IMR-90 (cell line): ENCODE data around the gene DOCK1. TPM values are rescaled to one million over a fixed set of nuclear protein-coding genes. Genes with fewer than 3 reads are reported as not detected.

Source experiments
- ATAC-seq: fragments of 200-7000 bp; cut with Tn5 transposase; 2 replicates; pipeline ENCODE4 v1.9.1; 2020; ENCODE audit warnings: low read depth, mild to moderate bottlenecking, moderate library complexity
- BruUV-seq: library from RNA; stranded (reverse); fragments of 400-500 nt; replicated peaks from 2 replicates; lab custom pipeline; 2021; lab: Mats Ljungman, UMichigan
- CTCF ChIA-PET: fragments of 300-600 bp; formaldehyde crosslinking; extraction: SDS; loops from one replicate; lab custom pipeline; 2021; ENCODE audit warnings: antibody characterized with exemption; lab: Yijun Ruan, JAX
- POLR2A ChIA-PET: fragments of 300-600 bp; sonication (Branson Sonifier 250); formaldehyde crosslinking; loops from one replicate; lab custom pipeline; 2022; ENCODE audit warnings: antibody characterized with exemption; ENCODE audit not compliant: unreplicated experiment; lab: Charles Lee
- DNase-seq: peaks from one replicate; pipeline ENCODE4 v3.0.0; 2013
- H2AFZ ChIP-seq: replicated peaks from 2 replicates; pipeline ENCODE3; 2013; ENCODE audit warnings: low read length, mild to moderate bottlenecking; ENCODE audit not compliant: poor library complexity
- H2AK5ac ChIP-seq: 2 replicates; pipeline ENCODE4 v1.6.1; 2013; ENCODE audit warnings: low read depth, low read length, inconsistent platforms
- H2AK9ac ChIP-seq: replicated peaks from 2 replicates; pipeline ENCODE3; 2013; ENCODE audit warnings: mild to moderate bottlenecking, low read depth, low read length, moderate library complexity; ENCODE audit not compliant: poor library complexity
- H2BK120ac ChIP-seq: 2 replicates; pipeline ENCODE4 v1.6.1; 2013; ENCODE audit warnings: low read depth, low read length, inconsistent platforms
- H2BK15ac ChIP-seq: 3 replicates; pipeline ENCODE4 v1.6.1; 2013; ENCODE audit warnings: low read depth, low read length, inconsistent platforms
- H2BK20ac ChIP-seq: 2 replicates; pipeline ENCODE4 v1.6.1; 2013; ENCODE audit warnings: low read depth, mild to moderate bottlenecking, inconsistent platforms, low read length, moderate library complexity
- H2BK5ac ChIP-seq: 2 replicates; pipeline ENCODE4 v1.6.1; 2013; ENCODE audit warnings: mild to moderate bottlenecking, low read depth, low read length, inconsistent platforms; ENCODE audit not compliant: poor library complexity, severe bottlenecking
- H3K14ac ChIP-seq: replicated peaks from 2 replicates; pipeline ENCODE4 v1.6.1; 2013; ENCODE audit warnings: low read depth, low read length, inconsistent platforms
- H3K18ac ChIP-seq: 2 replicates; pipeline ENCODE4 v1.6.1; 2013; ENCODE audit warnings: low read depth, low read length, control low read depth
- H3K23ac ChIP-seq: 2 replicates; pipeline ENCODE4 v1.6.1; 2013; ENCODE audit warnings: low read depth, low read length, inconsistent platforms
- H3K27ac ChIP-seq: 2 replicates; pipeline ENCODE4 v1.5.1; 2013; ENCODE audit warnings: mild to moderate bottlenecking, control low read depth, low read length; ENCODE audit not compliant: insufficient read depth
- H3K27me3 ChIP-seq: 2 replicates; pipeline ENCODE4 v1.6.1; 2013; ENCODE audit warnings: low read length; ENCODE audit not compliant: control insufficient read depth, insufficient read depth
- H3K36me3 ChIP-seq: 2 replicates; pipeline ENCODE4 v1.6.1; 2013; ENCODE audit warnings: low read length, mixed read lengths; ENCODE audit not compliant: control insufficient read depth, insufficient read depth
- H3K4ac ChIP-seq: 2 replicates; pipeline ENCODE4 v1.6.1; 2013; ENCODE audit warnings: low read depth, low read length, inconsistent platforms
- H3K4me1 ChIP-seq: 2 replicates; pipeline ENCODE4 v1.6.1; 2013; ENCODE audit warnings: low read length, mixed read lengths; ENCODE audit not compliant: control insufficient read depth, insufficient read depth
- H3K4me2 ChIP-seq: 2 replicates; pipeline ENCODE4 v1.6.1; 2013; ENCODE audit warnings: low read depth, mild to moderate bottlenecking, control low read depth, low read length, moderate library complexity
- H3K4me3 ChIP-seq: 2 replicates; pipeline ENCODE4 v1.5.1; 2013; ENCODE audit warnings: low read depth, mild to moderate bottlenecking, control low read depth, low read length, moderate library complexity; ENCODE audit not compliant: insufficient read depth
- H3K56ac ChIP-seq: 2 replicates; pipeline ENCODE4 v1.6.1; 2013; ENCODE audit warnings: low read length, inconsistent platforms; ENCODE audit not compliant: insufficient read depth; ENCODE audit errors: extremely low read depth
- H3K79me1 ChIP-seq, 2 experiments: 2 replicates each; pipeline ENCODE4 v1.6.1; 2013; ENCODE audit warnings: low read length in 2 of 2, inconsistent platforms in 1 of 2, low read depth in 1 of 2
- H3K9ac ChIP-seq: 2 replicates; pipeline ENCODE4 v1.6.1; 2013; ENCODE audit warnings: low read depth, low read length, control low read depth
- H3K9me1 ChIP-seq: 2 replicates; pipeline ENCODE4 v1.6.1; 2013; ENCODE audit warnings: low read length, inconsistent platforms; ENCODE audit not compliant: insufficient read depth
- H3K9me3 ChIP-seq: 2 replicates; pipeline ENCODE4 v1.6.1; 2013; ENCODE audit warnings: low read length; ENCODE audit not compliant: control insufficient read depth, insufficient read depth
- H4K20me1 ChIP-seq: 2 replicates; pipeline ENCODE4 v1.6.1; 2013; ENCODE audit warnings: low read length, inconsistent platforms; ENCODE audit not compliant: insufficient read depth
- H4K5ac ChIP-seq: 2 replicates; pipeline ENCODE4 v1.6.1; 2013; ENCODE audit warnings: mild to moderate bottlenecking, low read depth, low read length, control low read depth
- H4K8ac ChIP-seq, 2 experiments: 2 replicates each; pipeline ENCODE4 v1.6.1; 2013; ENCODE audit warnings: low read depth in 2 of 2, low read length in 2 of 2, control low read depth in 1 of 2, inconsistent platforms in 1 of 2
- H4K91ac ChIP-seq: 2 replicates; pipeline ENCODE4 v1.6.1; 2013; ENCODE audit warnings: low read depth, low read length, inconsistent platforms; ENCODE audit not compliant: insufficient read depth
- BHLHE40 ChIP-seq: fragments of 150-350 bp; IDR thresholded peaks from 2 replicates; pipeline ENCODE4 v1.6.1; 2016; ENCODE audit warnings: mild to moderate bottlenecking, low read depth, low read length
- CEBPB ChIP-seq: IDR thresholded peaks from 2 replicates; pipeline ENCODE4 v1.6.1; 2012; ENCODE audit warnings: low read depth, low read length, improper control_type of control experiment
- ELK1 ChIP-seq: fragments of 150-350 bp; IDR thresholded peaks from 2 replicates; pipeline ENCODE4 v1.6.1; 2016; ENCODE audit warnings: low read depth, mild to moderate bottlenecking, low read length, moderate library complexity, borderline replicate concordance
- FOS ChIP-seq: fragments of 150-350 bp; IDR thresholded peaks from 2 replicates; pipeline ENCODE4 v1.6.1; 2016; ENCODE audit warnings: low read depth, low read length
- MAFK ChIP-seq: IDR thresholded peaks from 2 replicates; pipeline ENCODE4 v1.6.1; 2012; ENCODE audit warnings: low read depth, low read length, improper control_type of control experiment
- MXI1 ChIP-seq: IDR thresholded peaks from 2 replicates; pipeline ENCODE4 v1.6.1; 2012; ENCODE audit warnings: low read depth, mild to moderate bottlenecking, low read length, moderate library complexity, borderline replicate concordance
- POLR2A ChIP-seq: IDR thresholded peaks from 2 replicates; pipeline ENCODE4 v1.6.1; 2012; ENCODE audit warnings: mild to moderate bottlenecking, low read depth, low read length
- RAD21 ChIP-seq: IDR thresholded peaks from 2 replicates; pipeline ENCODE4 v1.6.1; 2012; ENCODE audit warnings: low read length, improper control_type of control experiment
- RCOR1 ChIP-seq: IDR thresholded peaks from 2 replicates; pipeline ENCODE4 v1.6.1; 2012; ENCODE audit warnings: mild to moderate bottlenecking, low read length, improper control_type of control experiment; ENCODE audit not compliant: insufficient replicate concordance
- USF2 ChIP-seq: fragments of 150-350 bp; IDR thresholded peaks from 2 replicates; pipeline ENCODE4 v1.6.1; 2017; ENCODE audit warnings: mild to moderate bottlenecking, antibody characterized with exemption, low read length, low read depth
- WGBS, 2 experiments: methylation state at CpG; one replicate each; pipeline versions ENCODE4 v1.1.5 to v1.1.7; 2013; ENCODE audit warnings: missing lambda C conversion rate in 2 of 2; ENCODE audit not compliant: insufficient read length in 1 of 2; ENCODE audit errors: extremely low coverage in 2 of 2; 5-methylcytosine and 5-hydroxymethylcytosine counted together
- dilution Hi-C: fragments of 300-500 bp; cut with HindIII; formaldehyde crosslinking; loops from one replicate; pipeline ENCODE4 v1.14.3; 2018; ENCODE audit warnings: low sequenced_read_pairs; ENCODE audit not compliant: unreplicated experiment
- in situ Hi-C: fragments of 300-500 bp; cut with MboI; formaldehyde crosslinking; loops from 3 replicates; pipeline ENCODE4 v1.14.3; 2019; ENCODE audit warnings: low sequenced_read_pairs, inconsistent platforms, mixed read lengths
- intact Hi-C: fragments of 100-400 bp; cut with micrococcal nuclease; formaldehyde crosslinking; loops from 2 replicates; pipeline ENCODE4 v1.10.0; 2022
- polyA plus RNA-seq, 3 experiments: library from polyadenylated mRNA; depleted of rRNA; stranded (reverse); fragments of >200 nt; gene quantifications; 2 replicates each; pipeline ENCODE4 v1.2.3, GENCODE V29; 2012; ENCODE audit warnings: low replicate concordance in 1 of 3
- total RNA-seq: library from RNA; depleted of rRNA; stranded (reverse); fragments of >200 nt; gene quantifications from 2 replicates; pipeline ENCODE4 v1.2.3, GENCODE V29; 2012

Gene DOCK1
- total and polyA plus RNA-seq, 2 of the 4 experiments (the other 2 are of a cell fraction) = 28.2 to 71.0 TPM

GRCh38 chr10:127418536-127419168 lies 513.4 kb downstream of the DOCK1 start:
- in situ Hi-C loops = no loop called here

More at GRCh38 chr10:127418536-127419168, 513.4 kb downstream of the DOCK1 start:
- no peak overlapping the region for H2AFZ ChIP-seq
- H4K8ac ChIP-seq = no peak overlapping the region
- no peaks in the 10 kb centered on the region for H3K9me3 ChIP-seq
- no peak overlapping the region for H2BK5ac ChIP-seq
- no peak overlapping the region for H3K27ac ChIP-seq
- H3K4me1 ChIP-seq = peaks cover 2% of the 10 kb centered on the region
- peaks cover 32% of the 10 kb centered on the region for H3K36me3 ChIP-seq
- DNase-seq = no peak
- H2BK120ac ChIP-seq = no peak overlapping the region
- intact Hi-C loops (no loop called here), dilution Hi-C loops (no loop called here)
- no peaks in the 10 kb centered on the region for H4K20me1 ChIP-seq
- no peak overlapping the region for H3K56ac ChIP-seq
- H3K27me3 ChIP-seq = no peaks in the 10 kb centered on the region
- no TSS peak for BruUV-seq
- H3K14ac ChIP-seq = no peak overlapping the region
- no peak overlapping the region for H3K9ac ChIP-seq
- H4K91ac ChIP-seq = no peak overlapping the region
- H3K4me3 ChIP-seq = no peak overlapping the region
- ATAC-seq = no peak
- H3K23ac ChIP-seq = no peak overlapping the region
- no peak overlapping the region for H2AK9ac ChIP-seq
- H3K4me2 ChIP-seq = no peak overlapping the region
- H3K79me1 ChIP-seq = no peaks in the 10 kb centered on the region
- H2BK15ac ChIP-seq = no peak overlapping the region
- POLR2A ChIA-PET = no interaction called here
- no peak overlapping the region for H4K5ac ChIP-seq
- TF ChIP-seq RAD21 (no peak), CEBPB (no peak), FOS (no peak), MXI1 (no peak), ELK1 (no peak), RCOR1 (no peak), POLR2A (no peak), MAFK (no peak), BHLHE40 (no peak), USF2 (no peak)
- H3K9me1 ChIP-seq = no peaks in the 10 kb centered on the region
- no peak overlapping the region for H3K18ac ChIP-seq
- WGBS, 2 experiments = 100% methylated on average over 4 of the region's 13 CpGs; no CpG with 5 or more reads in 1 of the 2 experiments
- no peak overlapping the region for H3K4ac ChIP-seq
- no peak overlapping the region for H2BK20ac ChIP-seq
- H2AK5ac ChIP-seq = no peak overlapping the region
- CTCF ChIA-PET = no interaction called here
